ENCODE data around the gene CEACAM19.
A peak's percentile ranks its signal among the peaks of the same experiment; 100 is the strongest.

CEACAM19 gene

GRCh38 chr19:44637390-44637764 is 33.9 kb upstream of the CEACAM19 start:
- no peaks in the 10 kb centered on the region for H3K4me1 Mint-ChIP-seq (ENCODE audit: low read depth)
- no peak overlapping the region for H3K27ac Mint-ChIP-seq
- no peaks in the 10 kb centered on the region for H3K9me3 Mint-ChIP-seq
- DNase-seq (ENCODE audit: low spot score): no peak
- no peaks in the 10 kb centered on the region for H3K27me3 Mint-ChIP-seq (ENCODE audit: low read depth)
- no peak overlapping the region for H3K4me3 Mint-ChIP-seq
- no peaks in the 10 kb centered on the region for H3K36me3 Mint-ChIP-seq (ENCODE audit: low read depth)

- Mint-ChIP-seq H3K27me3 (ENCODE audit: low read depth) (no peaks in the 10 kb centered on the region), H3K27ac (no peak overlapping the region), H3K4me3 (no peak overlapping the region), H3K4me1 (ENCODE audit: low read depth) (no peaks in the 10 kb centered on the region), H3K9me3 (no peaks in the 10 kb centered on the region), H3K36me3 (ENCODE audit: low read depth) (no peaks in the 10 kb centered on the region)
- DNase-seq (ENCODE audit: low spot score): no peak
These were observed 30.8 kb upstream of the CEACAM19 start for GRCh38 chr19:44640518-44640917.

DNA sequence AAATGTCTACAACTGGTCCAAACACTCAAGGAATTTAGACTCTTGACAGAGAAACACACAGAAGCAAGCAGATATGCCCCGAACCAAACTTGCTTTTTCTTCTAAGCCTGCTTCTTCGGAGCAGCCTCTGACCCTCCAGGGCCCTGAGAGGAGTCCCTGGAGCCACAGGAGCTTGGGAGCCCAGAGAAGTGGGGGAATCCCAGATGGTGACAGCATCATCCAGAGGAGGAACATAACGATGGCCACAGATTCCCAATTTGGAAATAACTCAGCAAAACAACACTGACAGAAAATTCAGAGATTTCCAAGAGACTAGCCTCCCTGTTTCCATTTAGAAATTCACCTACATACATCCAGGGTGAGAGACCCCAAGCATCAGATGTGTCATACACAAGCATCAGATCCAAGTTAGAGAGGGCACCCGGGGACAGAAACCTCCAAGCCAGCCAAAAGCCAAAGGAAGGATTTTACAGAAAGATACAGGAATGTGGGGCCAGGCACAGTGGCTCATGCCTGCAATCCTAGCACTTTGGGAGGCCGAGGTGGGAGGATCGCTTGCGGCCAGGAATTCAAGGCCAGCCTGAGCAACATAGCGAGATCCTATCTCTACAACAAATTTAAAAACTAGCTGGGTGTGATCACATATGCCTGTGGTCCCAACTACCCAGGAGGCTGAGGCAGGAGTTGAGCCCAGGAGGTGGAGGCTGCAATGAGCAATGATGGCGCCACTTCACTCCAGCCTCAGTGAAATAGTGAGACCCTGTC is 29.6 kb upstream of the CEACAM19 start:
- no peak for DNase-seq (ENCODE audit: low spot score)
- H3K4me3 Mint-ChIP-seq: no peak overlapping the region
- no peaks in the 10 kb centered on the region for H3K4me1 Mint-ChIP-seq (ENCODE audit: low read depth)
- H3K27me3 Mint-ChIP-seq (ENCODE audit: low read depth): no peaks in the 10 kb centered on the region
- H3K9me3 Mint-ChIP-seq: no peaks in the 10 kb centered on the region
- H3K36me3 Mint-ChIP-seq (ENCODE audit: low read depth): no peaks in the 10 kb centered on the region
- no peak overlapping the region for H3K27ac Mint-ChIP-seq

DNA sequence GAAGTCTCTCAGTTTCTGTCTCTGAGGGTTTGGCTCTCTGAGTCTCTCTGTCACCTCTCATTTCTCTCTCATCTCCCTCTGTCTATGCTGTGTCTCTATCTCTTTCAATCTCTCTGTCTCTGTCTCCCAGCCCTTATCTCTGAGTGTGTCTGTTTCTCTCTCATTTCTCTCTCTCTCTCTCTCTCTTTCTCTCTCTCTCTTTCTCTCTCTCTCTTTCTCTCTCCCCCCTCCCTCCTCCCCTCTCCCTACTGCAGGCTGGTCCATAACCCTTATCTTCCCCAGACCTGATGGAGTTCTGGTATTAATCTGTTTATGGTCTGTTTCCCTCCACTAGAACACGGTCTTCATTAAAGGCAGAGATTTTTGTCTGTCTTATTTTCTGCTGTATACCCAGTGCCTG is 28.9 kb upstream of the CEACAM19 start:
- DNase-seq (ENCODE audit: low spot score): no peak
- Mint-ChIP-seq H3K36me3 (ENCODE audit: low read depth) (no peaks in the 10 kb centered on the region), H3K4me1 (ENCODE audit: low read depth) (no peaks in the 10 kb centered on the region), H3K9me3 (no peaks in the 10 kb centered on the region), H3K4me3 (peak overlapping the region; percentile 7), H3K27me3 (ENCODE audit: low read depth) (no peaks in the 10 kb centered on the region), H3K27ac (no peak overlapping the region)

DNA sequence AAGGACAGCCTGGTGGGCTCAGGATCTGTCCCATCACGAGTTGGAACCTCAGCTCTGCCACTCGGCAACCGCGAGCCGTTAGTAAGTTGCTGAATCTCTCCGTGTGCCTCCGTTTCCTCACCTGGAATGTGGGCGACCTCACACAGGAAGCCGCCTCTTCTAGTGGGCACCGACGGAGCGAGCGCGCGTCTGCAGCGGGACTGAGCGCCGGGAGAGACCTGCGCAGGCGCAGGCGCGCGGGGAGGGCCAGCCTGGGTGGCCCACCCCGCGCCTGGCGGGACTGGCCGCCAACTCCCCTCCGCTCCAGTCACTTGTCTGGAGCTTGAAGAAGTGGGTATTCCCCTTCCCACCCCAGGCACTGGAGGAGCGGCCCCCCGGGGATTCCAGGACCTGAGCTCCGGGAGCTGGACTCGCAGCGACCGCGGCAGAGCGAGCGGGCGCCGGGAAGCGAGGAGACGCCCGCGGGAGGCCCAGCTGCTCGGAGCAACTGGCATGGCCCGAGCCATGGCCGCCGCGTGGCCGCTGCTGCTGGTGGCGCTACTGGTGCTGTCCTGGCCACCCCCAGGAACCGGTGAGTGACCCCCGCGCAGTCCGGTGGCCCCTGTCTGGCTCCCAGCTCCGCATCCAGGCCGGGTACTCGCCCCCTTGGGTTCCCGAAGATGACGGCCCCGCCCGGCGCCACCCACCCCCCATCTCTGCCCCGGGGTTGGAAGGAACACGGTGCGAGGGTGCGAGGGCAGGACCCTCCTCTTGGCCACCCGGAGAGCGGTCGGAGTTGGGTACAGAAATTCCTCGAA is 27.5 kb upstream of the CEACAM19 start, which contains the start of gene PVR:
PVR (plus strand) TSS at position 306 of the 797 bp plus-strand sequence; CDS start at position 493, 187 bp downstream.
- H3K27me3 Mint-ChIP-seq (ENCODE audit: low read depth): no peaks in the 10 kb centered on the region
- H3K27ac Mint-ChIP-seq: no peak within 1 kb of the TSS
- DNase-seq (ENCODE audit: low spot score): peak; percentile 45
- no peaks in the 10 kb centered on the region for H3K9me3 Mint-ChIP-seq
- no peaks in the 10 kb centered on the region for H3K4me1 Mint-ChIP-seq (ENCODE audit: low read depth)
- H3K36me3 Mint-ChIP-seq (ENCODE audit: low read depth): no peaks in the 10 kb centered on the region
- H3K4me3 Mint-ChIP-seq: peak within 1 kb of the TSS; percentile 84

DNA sequence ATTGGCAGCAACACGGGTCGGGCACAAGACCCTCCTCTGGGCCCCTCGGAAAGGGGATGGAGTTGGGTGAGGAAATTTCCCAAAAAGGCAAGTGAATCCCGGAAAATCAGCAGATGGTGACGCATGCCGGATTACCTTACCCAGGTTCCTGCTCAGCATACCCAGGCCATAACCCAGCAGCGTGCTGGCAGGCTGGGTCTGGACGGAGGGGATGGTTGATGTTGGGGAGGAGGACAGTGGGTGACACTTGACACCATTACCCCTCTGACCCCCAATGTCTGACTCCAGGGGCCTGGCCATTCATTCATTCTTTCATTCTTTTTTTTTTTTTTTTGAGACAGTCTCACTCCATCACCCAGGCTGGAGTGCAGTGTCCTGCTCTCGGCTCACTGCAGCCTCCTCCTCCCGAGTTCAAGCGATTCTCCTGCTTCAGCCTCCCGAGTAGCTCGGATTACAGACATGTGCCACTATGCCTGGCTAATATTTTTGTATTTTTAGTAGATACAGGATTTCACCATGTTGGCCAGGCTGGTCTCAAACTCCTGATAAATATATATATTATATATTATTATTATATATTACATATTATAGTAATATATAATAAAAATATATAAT is 26.8 kb upstream of the CEACAM19 start:
- Mint-ChIP-seq H3K4me1 (ENCODE audit: low read depth) (no peaks in the 10 kb centered on the region), H3K27me3 (ENCODE audit: low read depth) (no peaks in the 10 kb centered on the region), H3K4me3 (peak overlapping the region; percentile 84), H3K9me3 (no peaks in the 10 kb centered on the region), H3K36me3 (ENCODE audit: low read depth) (no peaks in the 10 kb centered on the region), H3K27ac (no peak overlapping the region)
- DNase-seq (ENCODE audit: low spot score): no peak

DNA sequence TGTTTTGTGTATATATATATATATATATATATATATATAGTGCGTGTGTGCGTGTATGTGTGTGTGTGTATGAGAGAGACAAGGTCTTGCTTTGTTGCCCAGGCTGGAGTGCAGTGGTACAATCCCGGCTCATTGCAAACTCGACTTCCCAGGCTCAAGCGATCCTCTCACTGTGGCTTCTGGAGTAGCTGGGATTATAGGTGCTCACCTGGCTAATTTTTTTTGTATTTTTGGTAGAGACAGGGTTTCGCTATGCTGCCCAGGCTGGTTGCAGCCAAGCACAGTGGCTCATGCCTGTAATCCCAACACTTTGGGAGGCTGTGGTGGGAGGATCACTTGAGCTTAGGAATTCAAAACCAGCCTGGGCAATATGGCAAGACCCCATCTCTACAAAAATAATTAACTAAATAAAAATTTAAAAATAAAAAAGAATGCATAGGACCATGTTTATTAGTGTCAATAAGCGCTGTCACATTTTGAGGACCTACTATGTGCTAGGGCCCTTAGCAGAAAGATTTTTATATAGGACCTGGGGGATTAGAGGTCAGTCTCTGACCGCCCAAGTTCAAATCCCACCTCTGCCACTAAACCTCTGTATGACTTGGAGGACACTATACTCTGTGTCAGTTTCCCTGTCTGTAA is 25.8 kb upstream of the CEACAM19 start:
- Mint-ChIP-seq H3K9me3 (no peaks in the 10 kb centered on the region), H3K27me3 (ENCODE audit: low read depth) (no peaks in the 10 kb centered on the region), H3K36me3 (ENCODE audit: low read depth) (no peaks in the 10 kb centered on the region), H3K4me3 (no peak overlapping the region), H3K4me1 (ENCODE audit: low read depth) (no peaks in the 10 kb centered on the region), H3K27ac (no peak overlapping the region)
- no peak for DNase-seq (ENCODE audit: low spot score)

- H3K27me3 Mint-ChIP-seq (ENCODE audit: low read depth): no peaks in the 10 kb centered on the region
- no peak for DNase-seq (ENCODE audit: low spot score)
- no peaks in the 10 kb centered on the region for H3K4me1 Mint-ChIP-seq (ENCODE audit: low read depth)
- no peaks in the 10 kb centered on the region for H3K9me3 Mint-ChIP-seq
- no peak overlapping the region for H3K27ac Mint-ChIP-seq
- H3K36me3 Mint-ChIP-seq (ENCODE audit: low read depth): peaks cover under 1% of the 10 kb centered on the region
- no peak overlapping the region for H3K4me3 Mint-ChIP-seq
These were observed 25.2 kb upstream of the CEACAM19 start for GRCh38 chr19:44646049-44646416.

- Mint-ChIP-seq H3K27me3 (ENCODE audit: low read depth) (no peaks in the 10 kb centered on the region), H3K4me3 (no peak overlapping the region), H3K4me1 (ENCODE audit: low read depth) (no peaks in the 10 kb centered on the region), H3K9me3 (no peaks in the 10 kb centered on the region), H3K27ac (no peak overlapping the region), H3K36me3 (ENCODE audit: low read depth) (peaks cover 5% of the 10 kb centered on the region)
- no peak for DNase-seq (ENCODE audit: low spot score)
These were observed 24.1 kb upstream of the CEACAM19 start for GRCh38 chr19:44647144-44647543.

- H3K27ac Mint-ChIP-seq: no peak overlapping the region
- H3K9me3 Mint-ChIP-seq: no peaks in the 10 kb centered on the region
- DNase-seq (ENCODE audit: low spot score): no peak
- H3K36me3 Mint-ChIP-seq (ENCODE audit: low read depth): peaks cover 5% of the 10 kb centered on the region
- H3K27me3 Mint-ChIP-seq (ENCODE audit: low read depth): no peaks in the 10 kb centered on the region
- no peaks in the 10 kb centered on the region for H3K4me1 Mint-ChIP-seq (ENCODE audit: low read depth)
- H3K4me3 Mint-ChIP-seq: no peak overlapping the region
These were observed 22.5 kb upstream of the CEACAM19 start for GRCh38 chr19:44648631-44649251.

DNA sequence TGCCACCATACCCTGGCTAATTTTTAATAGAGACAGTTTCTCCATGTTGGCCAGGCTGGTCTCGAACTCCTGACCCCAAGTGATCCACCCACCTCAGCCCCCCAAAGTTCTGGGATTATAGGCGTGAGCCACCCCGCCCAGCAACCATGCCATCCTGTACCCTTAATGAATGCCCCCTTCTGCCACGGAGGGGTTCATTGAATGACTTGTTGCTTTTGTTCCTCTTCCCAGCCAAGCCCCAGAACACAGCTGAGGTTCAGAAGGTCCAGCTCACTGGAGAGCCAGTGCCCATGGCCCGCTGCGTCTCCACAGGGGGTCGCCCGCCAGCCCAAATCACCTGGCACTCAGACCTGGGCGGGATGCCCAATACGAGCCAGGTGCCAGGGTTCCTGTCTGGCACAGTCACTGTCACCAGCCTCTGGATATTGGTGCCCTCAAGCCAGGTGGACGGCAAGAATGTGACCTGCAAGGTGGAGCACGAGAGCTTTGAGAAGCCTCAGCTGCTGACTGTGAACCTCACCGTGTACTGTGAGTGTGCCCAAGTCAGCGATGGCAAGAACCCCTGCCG is 21.6 kb upstream of the CEACAM19 start:
- no peaks in the 10 kb centered on the region for H3K27me3 Mint-ChIP-seq (ENCODE audit: low read depth)

DNA sequence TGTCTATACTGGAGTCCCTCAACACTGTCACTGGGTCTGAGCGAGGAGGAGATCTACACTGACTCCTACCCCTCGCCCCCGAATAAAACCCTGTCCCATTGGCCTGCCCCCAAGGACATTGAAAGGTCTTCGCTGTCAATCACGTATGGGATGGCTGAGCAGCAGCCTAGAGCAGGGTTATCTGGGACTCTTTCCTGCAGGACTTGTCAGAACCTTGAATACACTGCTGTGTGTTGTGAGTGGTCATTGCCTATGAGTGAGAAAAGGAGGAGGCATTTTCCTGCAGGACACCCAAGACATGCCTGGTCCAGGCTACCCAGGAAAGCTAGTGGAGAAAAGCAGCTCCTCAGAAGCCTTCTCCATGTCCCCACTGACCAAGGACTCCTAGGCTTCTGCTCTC is 17.9 kb upstream of the CEACAM19 start:
- H3K4me3 Mint-ChIP-seq: no peak overlapping the region
- H3K9me3 Mint-ChIP-seq: no peaks in the 10 kb centered on the region
- no peak overlapping the region for H3K27ac Mint-ChIP-seq
- peaks cover 5% of the 10 kb centered on the region for H3K4me1 Mint-ChIP-seq (ENCODE audit: low read depth)
- H3K27me3 Mint-ChIP-seq (ENCODE audit: low read depth): no peaks in the 10 kb centered on the region
- H3K36me3 Mint-ChIP-seq (ENCODE audit: low read depth): peaks cover 8% of the 10 kb centered on the region
- no peak for DNase-seq (ENCODE audit: low spot score)

More for the DNA sequence above, 21.6 kb upstream of the CEACAM19 start:
- H3K27ac Mint-ChIP-seq: no peak overlapping the region
- DNase-seq (ENCODE audit: low spot score): no peak
- no peak overlapping the region for H3K4me3 Mint-ChIP-seq
- peaks cover 6% of the 10 kb centered on the region for H3K36me3 Mint-ChIP-seq (ENCODE audit: low read depth)
- no peaks in the 10 kb centered on the region for H3K9me3 Mint-ChIP-seq
- peaks cover 3% of the 10 kb centered on the region for H3K4me1 Mint-ChIP-seq (ENCODE audit: low read depth)

GRCh38 chr19:44653977-44654774 is 17.1 kb upstream of the CEACAM19 start:
- peaks cover 8% of the 10 kb centered on the region for H3K36me3 Mint-ChIP-seq (ENCODE audit: low read depth)
- no peak overlapping the region for H3K27ac Mint-ChIP-seq
- H3K9me3 Mint-ChIP-seq: no peaks in the 10 kb centered on the region
- H3K4me1 Mint-ChIP-seq (ENCODE audit: low read depth): peaks cover 5% of the 10 kb centered on the region
- no peaks in the 10 kb centered on the region for H3K27me3 Mint-ChIP-seq (ENCODE audit: low read depth)
- DNase-seq (ENCODE audit: low spot score): peak; percentile 50
- H3K4me3 Mint-ChIP-seq: no peak overlapping the region

All from T-helper 2 cell treated with Interferon-gamma antibody and Interleukin-4, amounts not matched to agents 5 μg/mL and 100 μg/mL, for 36 hours (primary cell).